ENCODE results near the gene KRTAP10-12. TPM values are rescaled to one million over a fixed set of nuclear protein-coding genes. Genes with fewer than 3 reads are reported as not detected.
"Not testable (repeated sequence)": the region's sequence is repeated elsewhere in the genome, so short reads cannot be mapped to it uniquely, and the experiment has no call there.

The KRTAP10-12 gene
- total RNA-seq, result not detected
- not detected for polyA plus RNA-seq

GRCh38 chr21:44697172-44697810 lies at the start of gene KRTAP10-12:
KRTAP10-12 (plus strand) TSS chr21:44697172; CDS start chr21:44697202, 30 bp downstream.
- ChIA-PET CTCF (ENCODE audit: partially characterized antibody) (interaction anchor here (1.6 kb wide), 1 partner anchor 187 kb away, joined by 5 read pairs; no protein-coding TSS in a partner anchor), POLR2A (ENCODE audit: partially characterized antibody) (interaction anchor here (1.6 kb wide), 1 partner anchor 78 kb away, joined by 4 read pairs; no protein-coding TSS in a partner anchor)
- H3K27ac ChIP-seq (ENCODE audit: low read depth, low read length); H3K36me3 Mint-ChIP-seq; DNase-seq; H3K9me3 ChIP-seq (ENCODE audit: control insufficient read depth in 1 of 2, low read length in 2 of 2); H3K4me1 ChIP-seq (ENCODE audit: insufficient read depth, low read length); H3K4me3 Mint-ChIP-seq; H3K4me3 ChIP-seq (ENCODE audit: low read length in 2 of 2); H3K36me3 ChIP-seq (ENCODE audit: insufficient read depth, low read length); intact Hi-C loops (cut with micrococcal nuclease): not testable (repeated sequence)
- H3K4me1 Mint-ChIP-seq, result peaks cover 4 to 18% (median 12%) of the 10 kb centered on the region in 4 donors
- H3K9me3 Mint-ChIP-seq, result peaks cover 2 to 14% (median 8%) of the 10 kb centered on the region in 8 donors
- H3K27me3 ChIP-seq (ENCODE audit: insufficient read depth, low read length), result peaks cover 10% of the 10 kb centered on the region
- H3K27ac Mint-ChIP-seq, result peak within 1 kb of the TSS in 1 of 7 donors; percentile 15
- H3K27me3 Mint-ChIP-seq, result peaks cover 36 to 42% of the 10 kb centered on the region in 2 donors

GRCh38 chr21:44647222-44647552 lies 49.8 kb upstream of the KRTAP10-12 start:
- Mint-ChIP-seq H3K9me3 (peaks cover 0 to 40% (median 29%) of the 10 kb centered on the region in 8 donors), H3K4me1 (peaks cover 0 to 7% (median 4%) of the 10 kb centered on the region in 4 donors), H3K36me3 (peaks cover 10 to 11% of the 10 kb centered on the region in 2 donors), H3K27ac (peak overlapping the region in 1 of 7 donors; percentile 13), H3K4me3 (no peak overlapping the region), H3K27me3 (no peaks in the 10 kb centered on the region)
- intact Hi-C loops (cut with micrococcal nuclease), result no loop called here
- POLR2A ChIA-PET (ENCODE audit: partially characterized antibody), result interaction anchor here (3.6 kb wide), 1 partner anchor 11 kb away, joined by 16 read pairs; the partner anchor contains the start of gene KRTAP12-3
- peaks cover 0 to 13% of the 10 kb centered on the region in 2 donors for H3K9me3 ChIP-seq (ENCODE audit: control insufficient read depth in 1 of 2, low read length in 2 of 2)
- H3K4me3 ChIP-seq (ENCODE audit: low read length in 2 of 2), result no peak overlapping the region
- H3K27ac ChIP-seq (ENCODE audit: low read depth, low read length), result no peak overlapping the region
- CTCF ChIA-PET (ENCODE audit: partially characterized antibody), result interaction anchor here (1.1 to 1.4 kb wide), 3 partner anchors 11 to 136 kb away, joined by 3 to 5 read pairs (median 4); partner anchors contain the start of gene KRTAP12-3
- no peaks in the 10 kb centered on the region for H3K4me1 ChIP-seq (ENCODE audit: insufficient read depth, low read length)
- no peaks in the 10 kb centered on the region for H3K36me3 ChIP-seq (ENCODE audit: insufficient read depth, low read length)
- H3K27me3 ChIP-seq (ENCODE audit: insufficient read depth, low read length), result no peaks in the 10 kb centered on the region
- no peak for DNase-seq

GRCh38 chr21:44648557-44649311 lies 48.2 kb upstream of the KRTAP10-12 start:
- Mint-ChIP-seq H3K36me3 (peaks cover 6 to 11% of the 10 kb centered on the region in 2 donors), H3K4me3 (no peak overlapping the region), H3K27me3 (no peaks in the 10 kb centered on the region), H3K4me1 (peaks cover 5 to 15% (median 9%) of the 10 kb centered on the region in 4 donors), H3K27ac (peak overlapping the region in 1 of 7 donors; percentile 41), H3K9me3 (peaks cover 0 to 31% (median 18%) of the 10 kb centered on the region in 8 donors)
- H3K36me3 ChIP-seq (ENCODE audit: insufficient read depth, low read length), result no peaks in the 10 kb centered on the region
- H3K27me3 ChIP-seq (ENCODE audit: insufficient read depth, low read length), result no peaks in the 10 kb centered on the region
- peaks cover 0 to 9% of the 10 kb centered on the region in 2 donors for H3K9me3 ChIP-seq (ENCODE audit: control insufficient read depth in 1 of 2, low read length in 2 of 2)
- H3K4me3 ChIP-seq (ENCODE audit: low read length in 2 of 2), result no peak overlapping the region
- H3K27ac ChIP-seq (ENCODE audit: low read depth, low read length), result no peak overlapping the region
- POLR2A ChIA-PET (ENCODE audit: partially characterized antibody), result interaction anchor here (3.6 kb wide), 1 partner anchor 9 kb away, joined by 16 read pairs; the partner anchor contains the start of gene KRTAP12-3
- CTCF ChIA-PET (ENCODE audit: partially characterized antibody), result no interaction called here
- peaks cover 7% of the 10 kb centered on the region for H3K4me1 ChIP-seq (ENCODE audit: insufficient read depth, low read length)
- intact Hi-C loops (cut with micrococcal nuclease), result no loop called here
- no peak for DNase-seq

- H3K4me1 Mint-ChIP-seq, result peaks cover 14 to 23% (median 18%) of the 10 kb centered on the region in 4 donors
- Histone ChIP-seq H3K27ac (ENCODE audit: low read depth, low read length) (no peak overlapping the region), H3K36me3 (ENCODE audit: insufficient read depth, low read length) (no peaks in the 10 kb centered on the region), H3K9me3 (ENCODE audit: control insufficient read depth in 1 of 2, low read length in 2 of 2) (peaks cover 0 to 2% of the 10 kb centered on the region in 2 donors), H3K27me3 (ENCODE audit: insufficient read depth, low read length) (no peaks in the 10 kb centered on the region), H3K4me3 (ENCODE audit: low read length in 2 of 2) (no peak overlapping the region), H3K4me1 (ENCODE audit: insufficient read depth, low read length) (peaks cover 15% of the 10 kb centered on the region)
- H3K27ac Mint-ChIP-seq, result peak overlapping the region in 2 of 7 donors; percentile 47 to 55
- intact Hi-C loops (cut with micrococcal nuclease), result no loop called here
- no peak for DNase-seq
- no peaks in the 10 kb centered on the region for H3K27me3 Mint-ChIP-seq
- peaks cover 8 to 9% of the 10 kb centered on the region in 2 donors for H3K36me3 Mint-ChIP-seq
- ChIA-PET POLR2A (ENCODE audit: partially characterized antibody) (interaction anchor here (0.5 to 3.6 kb wide), 2 partner anchors 8 to 347 kb away, joined by 3 to 16 read pairs; partner anchors contain the start of gene KRTAP12-3), CTCF (ENCODE audit: partially characterized antibody) (no interaction called here)
- peaks cover 0 to 28% (median 14%) of the 10 kb centered on the region in 8 donors for H3K9me3 Mint-ChIP-seq
- H3K4me3 Mint-ChIP-seq, result no peak overlapping the region
These were observed 47.4 kb upstream of the KRTAP10-12 start for GRCh38 chr21:44649521-44650100.

GRCh38 chr21:44650265-44650972 lies 46.6 kb upstream of the KRTAP10-12 start:
- Histone ChIP-seq H3K36me3 (ENCODE audit: insufficient read depth, low read length) (no peaks in the 10 kb centered on the region), H3K4me1 (ENCODE audit: insufficient read depth, low read length) (peaks cover 23% of the 10 kb centered on the region), H3K9me3 (ENCODE audit: control insufficient read depth in 1 of 2, low read length in 2 of 2) (no peaks in the 10 kb centered on the region), H3K27ac (ENCODE audit: low read depth, low read length) (no peak overlapping the region), H3K4me3 (ENCODE audit: low read length in 2 of 2) (no peak overlapping the region), H3K27me3 (ENCODE audit: insufficient read depth, low read length) (no peaks in the 10 kb centered on the region)
- ChIA-PET POLR2A (ENCODE audit: partially characterized antibody) (no interaction called here), CTCF (ENCODE audit: partially characterized antibody) (no interaction called here)
- H3K27ac Mint-ChIP-seq, result peak overlapping the region in 3 of 7 donors; percentile 41 to 60 (median 55)
- intact Hi-C loops (cut with micrococcal nuclease), result no loop called here
- H3K9me3 Mint-ChIP-seq, result peaks cover 0 to 25% (median 9%) of the 10 kb centered on the region in 8 donors
- no peak for DNase-seq
- peaks cover 18 to 31% (median 21%) of the 10 kb centered on the region in 4 donors for H3K4me1 Mint-ChIP-seq
- no peak overlapping the region for H3K4me3 Mint-ChIP-seq
- peaks cover 3 to 4% of the 10 kb centered on the region in 2 donors for H3K36me3 Mint-ChIP-seq
- no peaks in the 10 kb centered on the region for H3K27me3 Mint-ChIP-seq

GRCh38 chr21:44650973-44651675 lies 45.8 kb upstream of the KRTAP10-12 start:
- Mint-ChIP-seq H3K9me3 (peaks cover 0 to 26% (median 11%) of the 10 kb centered on the region in 8 donors), H3K4me3 (no peak overlapping the region), H3K4me1 (peaks cover 18 to 38% (median 25%) of the 10 kb centered on the region in 4 donors), H3K27me3 (no peaks in the 10 kb centered on the region), H3K27ac (peak overlapping the region in 6 of 7 donors; percentile 25 to 80 (median 66)), H3K36me3 (peaks cover 3 to 5% of the 10 kb centered on the region in 2 donors)
- no peak for DNase-seq
- Histone ChIP-seq H3K36me3 (ENCODE audit: insufficient read depth, low read length) (no peaks in the 10 kb centered on the region), H3K4me3 (ENCODE audit: low read length in 2 of 2) (no peak overlapping the region), H3K4me1 (ENCODE audit: insufficient read depth, low read length) (peaks cover 30% of the 10 kb centered on the region), H3K27ac (ENCODE audit: low read depth, low read length) (no peak overlapping the region), H3K27me3 (ENCODE audit: insufficient read depth, low read length) (no peaks in the 10 kb centered on the region), H3K9me3 (ENCODE audit: control insufficient read depth in 1 of 2, low read length in 2 of 2) (peaks cover 2 to 3% of the 10 kb centered on the region in 2 donors)
- intact Hi-C loops (cut with micrococcal nuclease), result no loop called here
- POLR2A ChIA-PET (ENCODE audit: partially characterized antibody), result no interaction called here
- CTCF ChIA-PET (ENCODE audit: partially characterized antibody), result no interaction called here

Data from CD4-positive, alpha-beta memory T cell (primary cell).